ENCODE data around the gene FSTL5.

The FSTL5 gene

DNA sequence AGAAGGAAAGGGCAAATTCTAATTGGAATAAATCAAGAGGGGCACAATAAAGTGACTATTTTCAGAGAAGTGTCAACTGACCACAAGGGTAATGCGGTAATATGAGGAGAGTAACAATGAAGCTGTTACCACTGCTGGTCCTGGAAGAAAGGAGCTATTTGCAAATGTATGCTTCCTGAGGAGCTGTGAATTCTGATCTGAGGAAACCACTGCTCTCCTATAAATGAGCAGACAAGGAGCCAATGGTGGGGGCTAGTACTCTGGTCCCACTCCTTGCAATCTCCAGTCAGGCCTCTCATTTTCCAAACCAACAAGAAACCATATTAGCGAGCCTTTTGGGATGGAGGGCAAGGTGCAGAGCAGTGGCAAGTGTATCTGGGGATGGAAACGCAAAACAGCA is 770.2 kb downstream of the FSTL5 start:
- no peak for DNase-seq (ENCODE audit: extremely low read depth, insufficient read length)
- TF ChIP-seq, protein P1, sequence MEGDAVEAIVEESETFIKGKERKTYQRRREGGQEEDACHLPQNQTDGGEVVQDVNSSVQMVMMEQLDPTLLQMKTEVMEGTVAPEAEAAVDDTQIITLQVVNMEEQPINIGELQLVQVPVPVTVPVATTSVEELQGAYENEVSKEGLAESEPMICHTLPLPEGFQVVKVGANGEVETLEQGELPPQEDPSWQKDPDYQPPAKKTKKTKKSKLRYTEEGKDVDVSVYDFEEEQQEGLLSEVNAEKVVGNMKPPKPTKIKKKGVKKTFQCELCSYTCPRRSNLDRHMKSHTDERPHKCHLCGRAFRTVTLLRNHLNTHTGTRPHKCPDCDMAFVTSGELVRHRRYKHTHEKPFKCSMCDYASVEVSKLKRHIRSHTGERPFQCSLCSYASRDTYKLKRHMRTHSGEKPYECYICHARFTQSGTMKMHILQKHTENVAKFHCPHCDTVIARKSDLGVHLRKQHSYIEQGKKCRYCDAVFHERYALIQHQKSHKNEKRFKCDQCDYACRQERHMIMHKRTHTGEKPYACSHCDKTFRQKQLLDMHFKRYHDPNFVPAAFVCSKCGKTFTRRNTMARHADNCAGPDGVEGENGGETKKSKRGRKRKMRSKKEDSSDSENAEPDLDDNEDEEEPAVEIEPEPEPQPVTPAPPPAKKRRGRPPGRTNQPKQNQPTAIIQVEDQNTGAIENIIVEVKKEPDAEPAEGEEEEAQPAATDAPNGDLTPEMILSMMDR (IDR thresholded peaks at IDR 0.05; ENCODE audit: insufficient read depth, low read length, poor library complexity, severe bottlenecking) = no peak
- H3K4me3 ChIP-seq (replicated peaks; ENCODE audit: low read depth, low read length) = no peak overlapping the region

DNA sequence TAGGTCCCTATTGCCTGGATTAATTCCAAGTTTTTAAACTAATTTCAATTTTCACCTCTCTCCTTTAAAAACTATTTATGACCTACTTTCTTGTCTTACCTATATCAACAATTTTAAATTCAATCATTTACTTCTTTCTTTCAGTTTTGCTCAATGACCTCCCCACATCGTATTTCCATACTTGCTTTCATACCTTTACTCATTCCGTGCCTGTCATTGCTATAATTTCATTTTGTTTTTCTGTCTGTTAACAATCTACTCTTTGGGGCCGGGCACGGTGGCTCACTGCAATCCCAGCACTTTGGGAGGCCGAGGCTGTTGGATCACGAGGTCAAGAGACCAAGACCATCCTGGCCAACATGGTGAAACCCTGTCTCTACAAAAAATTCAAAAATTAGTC is 781.1 kb downstream of the FSTL5 start:
- 0 out of 2 replicates have a peak overlapping the region, but pooled peaks have one; percentile 5 for H3K4me3 ChIP-seq (replicated peaks; ENCODE audit: low read depth, low read length)
- TF ChIP-seq, protein P1 (IDR thresholded peaks at IDR 0.05; ENCODE audit: insufficient read depth, low read length, poor library complexity, severe bottlenecking) = no peak
- no peaks in the 10 kb centered on the region for H3K27me3 ChIP-seq (replicated peaks; ENCODE audit: control insufficient read depth, insufficient read depth, low read length)
- no peak for DNase-seq (ENCODE audit: extremely low read depth, insufficient read length)
- no peaks in the 10 kb centered on the region for H3K36me3 ChIP-seq (ENCODE audit: control insufficient read depth, insufficient read depth, low read length)

More for the DNA sequence above, 770.2 kb downstream of the FSTL5 start:
- Histone ChIP-seq H3K36me3 (ENCODE audit: control insufficient read depth, insufficient read depth, low read length) (no peaks in the 10 kb centered on the region), H3K27me3 (replicated peaks; ENCODE audit: control insufficient read depth, insufficient read depth, low read length) (no peaks in the 10 kb centered on the region)

DNA sequence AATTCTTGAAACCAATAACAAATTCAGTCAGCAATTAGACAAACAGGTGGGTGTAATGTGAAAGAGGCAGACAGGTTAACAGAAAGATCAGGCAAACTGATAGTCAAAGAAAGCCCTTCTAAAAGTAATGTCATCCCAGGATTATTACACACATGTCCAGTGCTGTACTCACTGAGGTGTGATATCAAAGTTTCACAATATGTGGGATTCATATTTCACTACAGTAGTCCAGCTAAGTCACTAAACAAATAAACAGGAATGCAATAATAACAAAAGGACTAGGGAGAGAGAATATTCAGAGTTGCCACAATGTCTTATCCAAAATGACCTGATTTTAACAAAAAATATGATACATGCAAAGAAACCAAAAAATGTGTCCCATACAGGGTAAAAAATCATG is 787.5 kb downstream of the FSTL5 start:
- Histone ChIP-seq H3K27me3 (replicated peaks; ENCODE audit: control insufficient read depth, insufficient read depth, low read length) (no peaks in the 10 kb centered on the region), H3K4me3 (replicated peaks; ENCODE audit: low read depth, low read length) (no peak overlapping the region), H3K36me3 (ENCODE audit: control insufficient read depth, insufficient read depth, low read length) (no peaks in the 10 kb centered on the region)
- DNase-seq (ENCODE audit: extremely low read depth, insufficient read length) = no peak
- TF ChIP-seq, protein P1 (IDR thresholded peaks at IDR 0.05; ENCODE audit: insufficient read depth, low read length, poor library complexity, severe bottlenecking) = no peak

DNA sequence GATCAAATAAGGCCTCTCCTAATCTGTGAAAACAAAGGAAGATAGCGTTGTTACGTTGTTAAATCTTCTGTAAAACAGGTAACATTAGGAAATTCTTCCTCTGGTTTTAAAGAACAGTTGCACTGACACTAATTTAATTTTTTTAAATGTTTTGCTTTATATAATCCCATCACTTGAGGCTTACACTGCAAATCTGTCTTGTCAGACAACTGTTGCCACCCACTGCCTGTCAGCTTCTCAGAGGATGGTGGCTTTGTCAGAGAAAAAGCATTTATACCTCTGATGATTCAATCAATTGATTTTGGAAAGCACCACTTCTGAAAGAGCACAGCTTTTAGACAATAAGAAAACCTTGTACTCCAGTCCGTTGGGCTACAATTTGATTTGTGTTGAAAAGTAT is 799.1 kb downstream of the FSTL5 start:
- H3K27me3 ChIP-seq (replicated peaks; ENCODE audit: control insufficient read depth, insufficient read depth, low read length) = no peaks in the 10 kb centered on the region
- no peaks in the 10 kb centered on the region for H3K36me3 ChIP-seq (ENCODE audit: control insufficient read depth, insufficient read depth, low read length)
- no peak overlapping the region for H3K4me3 ChIP-seq (replicated peaks; ENCODE audit: low read depth, low read length)
- DNase-seq (ENCODE audit: extremely low read depth, insufficient read length) = no peak
- TF ChIP-seq, protein P1 (IDR thresholded peaks at IDR 0.05; ENCODE audit: insufficient read depth, low read length, poor library complexity, severe bottlenecking) = no peak

DNA sequence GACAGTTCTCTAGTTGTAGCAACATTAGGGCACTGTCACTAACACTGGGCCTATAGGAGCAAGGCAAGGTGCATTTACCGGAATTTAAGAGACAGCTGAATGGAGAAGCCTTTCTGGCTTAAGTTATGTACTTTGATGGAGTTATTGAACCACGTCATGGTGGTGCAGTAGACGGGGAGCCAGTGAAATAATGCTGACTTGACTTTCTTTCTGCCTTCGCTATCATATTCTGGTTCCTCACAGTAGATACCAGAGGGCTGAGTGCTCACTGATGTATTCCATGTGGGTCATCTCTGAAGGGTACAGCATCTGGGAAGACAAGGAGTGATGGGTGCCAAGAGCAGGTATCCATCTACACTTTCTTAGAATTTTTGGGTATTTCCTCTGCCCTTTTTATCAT is 802.8 kb downstream of the FSTL5 start:
- no peak for DNase-seq (ENCODE audit: extremely low read depth, insufficient read length)

More for the DNA sequence above, 802.8 kb downstream of the FSTL5 start:
- Histone ChIP-seq H3K4me3 (replicated peaks; ENCODE audit: low read depth, low read length) (no peak overlapping the region), H3K27me3 (replicated peaks; ENCODE audit: control insufficient read depth, insufficient read depth, low read length) (no peaks in the 10 kb centered on the region), H3K36me3 (ENCODE audit: control insufficient read depth, insufficient read depth, low read length) (no peaks in the 10 kb centered on the region)
- TF ChIP-seq, protein P1 (IDR thresholded peaks at IDR 0.05; ENCODE audit: insufficient read depth, low read length, poor library complexity, severe bottlenecking) = no peak

All from GM06990 (cell line).